Choroid plexus epithelial cell (primary cell): ENCODE results near the gene FFAR3.
"Not testable (repeated sequence)": the region's sequence is repeated elsewhere in the genome, so short reads cannot be mapped to it uniquely, and the experiment has no call there.

Experiments
- DNase-seq: peaks from one replicate; pipeline ENCODE4 v3.0.0-alpha.2; 2010; ENCODE audit warnings: low read depth
- H3K4me3 ChIP-seq: 2 replicates; pipeline ENCODE4 v1.5.1; 2011; ENCODE audit warnings: low read depth, mild to moderate bottlenecking, control low read depth, low read length, moderate library complexity
- CTCF ChIP-seq: conservative IDR thresholded peaks from 2 replicates; pipeline ENCODE4 v1.5.1; 2011; ENCODE audit warnings: low read depth, mild to moderate bottlenecking, control low read depth, inconsistent platforms, low read length, moderate library complexity

FFAR3 gene

GRCh38 chr19:35354898-35355297 lies 3.4 kb upstream of the FFAR3 start:
- no peak for TF ChIP-seq CTCF
- H3K4me3 ChIP-seq = no peak overlapping the region
- no peak for DNase-seq

- H3K4me3 ChIP-seq = no peak overlapping the region
- TF ChIP-seq CTCF = no peak
- peak; percentile 76 for DNase-seq
Measured at GRCh38 chr19:35355791-35356460, 2.3 kb upstream of the FFAR3 start.

GRCh38 chr19:35358834-35359233 lies 574 bp downstream of the FFAR3 start:
- H3K4me3 ChIP-seq, DNase-seq: not testable (repeated sequence)

- not testable (repeated sequence) for H3K4me3 ChIP-seq, DNase-seq
Measured at GRCh38 chr19:35359395-35359794, 1.1 kb downstream of the FFAR3 start.

- not testable (repeated sequence) for DNase-seq
Measured at GRCh38 chr19:35360081-35360480, 1.8 kb downstream of the FFAR3 start.

GRCh38 chr19:35360880-35361420 lies 2.7 kb downstream of the FFAR3 start:
- TF ChIP-seq CTCF = no peak
- H3K4me3 ChIP-seq = no peak overlapping the region
- no peak for DNase-seq

More at GRCh38 chr19:35360081-35360480, 1.8 kb downstream of the FFAR3 start:
- H3K4me3 ChIP-seq = not testable (repeated sequence)

GRCh38 chr19:35362261-35363000 lies 4.2 kb downstream of the FFAR3 start:
- TF ChIP-seq CTCF = no peak
- DNase-seq = no peak
- H3K4me3 ChIP-seq = no peak overlapping the region

GRCh38 chr19:35363001-35363590 lies 4.8 kb downstream of the FFAR3 start:
- DNase-seq = no peak
- TF ChIP-seq CTCF = no peak
- no peak overlapping the region for H3K4me3 ChIP-seq
